ENCODE measurements around the gene HINT3.

DNA sequence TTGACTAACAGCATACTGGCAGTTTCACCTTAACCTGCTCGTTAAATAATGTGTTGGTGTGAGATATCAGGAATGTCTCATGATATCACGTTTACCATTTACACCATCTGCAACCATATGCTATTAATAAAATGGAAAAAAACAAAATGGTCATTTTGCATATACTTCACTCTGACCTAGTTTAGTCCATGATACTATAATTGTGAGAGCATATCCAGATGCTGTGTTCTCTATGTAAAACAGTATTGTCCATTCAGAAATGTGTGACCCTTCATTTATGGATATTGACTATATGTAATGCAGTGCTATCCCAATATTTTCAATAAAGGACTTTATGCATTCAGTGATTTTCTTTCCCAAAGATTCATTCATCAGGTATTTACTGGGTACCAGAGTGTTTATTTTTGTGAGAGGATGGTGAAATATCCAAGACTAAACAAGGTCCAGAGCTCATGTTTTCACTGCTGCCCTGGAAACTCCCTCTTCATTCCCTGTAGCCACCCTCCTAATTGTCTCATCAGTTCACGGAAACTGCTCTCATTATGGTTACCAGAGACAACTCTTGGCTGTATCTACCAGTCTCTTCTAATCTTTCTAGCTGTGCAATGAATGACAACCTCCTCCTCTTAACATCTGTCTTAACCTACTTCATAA lies 25.7 kb upstream of the HINT3 start:
- TF ChIP-seq, protein P1, sequence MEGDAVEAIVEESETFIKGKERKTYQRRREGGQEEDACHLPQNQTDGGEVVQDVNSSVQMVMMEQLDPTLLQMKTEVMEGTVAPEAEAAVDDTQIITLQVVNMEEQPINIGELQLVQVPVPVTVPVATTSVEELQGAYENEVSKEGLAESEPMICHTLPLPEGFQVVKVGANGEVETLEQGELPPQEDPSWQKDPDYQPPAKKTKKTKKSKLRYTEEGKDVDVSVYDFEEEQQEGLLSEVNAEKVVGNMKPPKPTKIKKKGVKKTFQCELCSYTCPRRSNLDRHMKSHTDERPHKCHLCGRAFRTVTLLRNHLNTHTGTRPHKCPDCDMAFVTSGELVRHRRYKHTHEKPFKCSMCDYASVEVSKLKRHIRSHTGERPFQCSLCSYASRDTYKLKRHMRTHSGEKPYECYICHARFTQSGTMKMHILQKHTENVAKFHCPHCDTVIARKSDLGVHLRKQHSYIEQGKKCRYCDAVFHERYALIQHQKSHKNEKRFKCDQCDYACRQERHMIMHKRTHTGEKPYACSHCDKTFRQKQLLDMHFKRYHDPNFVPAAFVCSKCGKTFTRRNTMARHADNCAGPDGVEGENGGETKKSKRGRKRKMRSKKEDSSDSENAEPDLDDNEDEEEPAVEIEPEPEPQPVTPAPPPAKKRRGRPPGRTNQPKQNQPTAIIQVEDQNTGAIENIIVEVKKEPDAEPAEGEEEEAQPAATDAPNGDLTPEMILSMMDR (IDR thresholded peaks at IDR 0.05; ENCODE audit: insufficient read depth, low read depth, low read length): no peak
- TF ChIP-seq EZH2 (IDR thresholded peaks at IDR 0.05; ENCODE audit: insufficient read depth, low read length): no peak

All from astrocyte (in vitro differentiated cells and primary cell).